Head of caudate nucleus (tissue), 42 donors: ENCODE measurements around the gene E2F1.
A peak's percentile ranks its signal among the peaks of the same experiment; 100 is the strongest.

Experiments
- DNase-seq, 42 donors: peaks; one replicate each; pipeline versions ENCODE4 v3.0.0 to v3.0.0-alpha.2; 2020 to 2021; ENCODE audit warnings: mixed read lengths in 7 of 42
- intact Hi-C: fragments of 100-400 bp; cut with DNase I; formaldehyde crosslinking; loops from one replicate; pipeline ENCODE4 v1.15.0; 2022

Gene E2F1

GRCh38 chr20:33664762-33665144 is 21.4 kb downstream of the E2F1 start:
- intact Hi-C loops = loop anchor here (5.0 to 10.0 kb wide), 2 partner anchors 70 to 207 kb away; partner anchors contain the start of gene ZNF341
- no peak for DNase-seq

- intact Hi-C loops = loop anchor here (10.0 kb wide), 1 partner anchor 71 kb away; the partner anchor contains the start of gene ZNF341
- no peak for DNase-seq
Measured at GRCh38 chr20:33664085-33664761, 22.0 kb downstream of the E2F1 start.

GRCh38 chr20:33663161-33664084 is 22.8 kb downstream of the E2F1 start:
- peak in 41 of 42 donors; percentile 59 to 93 (median 85) for DNase-seq
- intact Hi-C loops = loop anchor here (10.0 kb wide), 1 partner anchor 71 kb away; the partner anchor contains the start of gene ZNF341

- no peak for DNase-seq
- intact Hi-C loops = loop anchor here (10.0 kb wide), 1 partner anchor 73 kb away; the partner anchor contains the start of gene ZNF341
Measured at GRCh38 chr20:33662172-33662571, 24.0 kb downstream of the E2F1 start, which contains the start of gene C20orf144. TSS of gene C20orf144 (plus strand) at chr20:33662327. CDS start at chr20:33662346, 19 bp downstream.

- intact Hi-C loops = loop anchor here (10.0 kb wide), 1 partner anchor 74 kb away; the partner anchor contains the start of gene ZNF341
- DNase-seq = no peak
Measured at GRCh38 chr20:33660685-33661058, 25.5 kb downstream of the E2F1 start.

GRCh38 chr20:33660035-33660684 is 26.0 kb downstream of the E2F1 start:
- intact Hi-C loops = loop anchor here (10.0 kb wide), 1 partner anchor 75 kb away; the partner anchor contains the start of gene ZNF341
- DNase-seq = no peak

GRCh38 chr20:33659341-33660034 is 26.7 kb downstream of the E2F1 start:
- intact Hi-C loops = loop anchor here (10.0 kb wide), 1 partner anchor 75 kb away; the partner anchor contains the start of gene ZNF341
- DNase-seq = no peak

GRCh38 chr20:33658929-33659328 is 27.3 kb downstream of the E2F1 start:
- intact Hi-C loops = no loop called here
- DNase-seq = no peak

GRCh38 chr20:33658510-33658909 is 27.7 kb downstream of the E2F1 start:
- intact Hi-C loops = no loop called here
- DNase-seq = no peak

GRCh38 chr20:33657704-33658095 is 28.5 kb downstream of the E2F1 start:
- DNase-seq = peak in 1 of 42 donors; percentile 12
- intact Hi-C loops = no loop called here

- no peak for DNase-seq
- intact Hi-C loops = no loop called here
Measured at GRCh38 chr20:33656783-33657703, 29.1 kb downstream of the E2F1 start.

- DNase-seq = no peak
- intact Hi-C loops = no loop called here
Measured at GRCh38 chr20:33656010-33656782, 30.0 kb downstream of the E2F1 start.

GRCh38 chr20:33655164-33655563 is 31.0 kb downstream of the E2F1 start:
- intact Hi-C loops = no loop called here
- DNase-seq = no peak

GRCh38 chr20:33654680-33655161 is 31.5 kb downstream of the E2F1 start:
- intact Hi-C loops = loop anchor here (5.0 kb wide), 1 partner anchor 197 kb away; no protein-coding TSS in a partner anchor
- DNase-seq = no peak

GRCh38 chr20:33653900-33654596 is 32.1 kb downstream of the E2F1 start:
- intact Hi-C loops = loop anchor here (5.0 kb wide), 1 partner anchor 197 kb away; no protein-coding TSS in a partner anchor

More at GRCh38 chr20:33653900-33654596, 32.1 kb downstream of the E2F1 start:
- DNase-seq = no peak
